OCI-LY1 (cell line): ENCODE data around the gene GBX1.

Source experiments
- CTCF ChIP-seq: fragments of 200-600 bp; sonication (generic), shearing (Covaris generic); IDR thresholded peaks from 2 replicates; pipeline ENCODE4 v1.5.1; 2017; ENCODE audit warnings: mild to moderate bottlenecking, antibody characterized with exemption, low read length, moderate library complexity, mixed read lengths
- EZH2 ChIP-seq: fragments of 200-600 bp; sonication (generic), shearing (Covaris generic); IDR thresholded peaks from 2 replicates; pipeline ENCODE4 v1.8.0; 2017; ENCODE audit warnings: borderline replicate concordance, mixed run types, mild to moderate bottlenecking, antibody characterized with exemption, low read length, moderate library complexity, mixed read lengths

DNA sequence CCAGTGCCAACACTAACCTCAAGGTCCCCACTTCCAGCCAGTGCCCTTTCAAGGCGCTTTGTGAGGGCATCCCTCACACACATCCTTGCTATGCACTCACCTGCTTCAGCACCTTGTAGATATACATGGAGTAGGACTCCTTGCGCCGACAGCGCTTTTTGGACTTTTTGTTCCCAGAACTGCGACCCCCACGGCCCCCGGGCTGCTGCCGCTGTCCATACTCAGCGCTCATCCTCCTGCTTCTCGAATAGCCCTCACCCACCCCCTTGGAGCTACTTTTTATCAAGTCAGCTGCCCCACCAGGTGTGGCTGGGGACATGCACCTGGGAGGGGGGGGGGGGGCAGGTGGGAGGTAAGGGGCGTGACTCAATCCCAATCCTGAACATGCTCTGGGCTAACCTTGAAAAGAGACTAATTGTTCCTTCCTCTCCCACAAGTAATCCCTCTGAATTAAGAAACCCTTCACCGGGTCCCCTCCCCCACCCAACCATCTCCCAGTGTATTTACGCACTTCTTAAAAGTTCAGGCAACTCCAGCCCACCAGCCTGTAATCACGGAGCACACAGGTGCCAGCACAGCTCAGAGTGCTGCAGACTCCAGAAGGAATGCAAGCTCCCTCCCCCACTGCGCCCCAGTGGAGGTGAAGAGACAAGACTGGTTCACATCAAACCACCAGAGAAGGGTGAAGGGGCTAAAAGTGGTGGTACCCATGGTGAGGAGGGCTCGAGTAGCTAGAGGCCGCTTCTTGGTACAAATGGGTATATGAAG lies 42.8 kb upstream of the GBX1 start, which contains the start of gene H2BK1:
- TF ChIP-seq CTCF (no peak), EZH2 (no peak)
